ENCODE data around the gene PPP2R2B. TPM values are rescaled to one million over a fixed set of nuclear protein-coding genes. Genes with fewer than 3 reads are reported as not detected.

PPP2R2B gene
- total RNA-seq, 1 donor from 2014 or later, result 10.0 TPM

DNA sequence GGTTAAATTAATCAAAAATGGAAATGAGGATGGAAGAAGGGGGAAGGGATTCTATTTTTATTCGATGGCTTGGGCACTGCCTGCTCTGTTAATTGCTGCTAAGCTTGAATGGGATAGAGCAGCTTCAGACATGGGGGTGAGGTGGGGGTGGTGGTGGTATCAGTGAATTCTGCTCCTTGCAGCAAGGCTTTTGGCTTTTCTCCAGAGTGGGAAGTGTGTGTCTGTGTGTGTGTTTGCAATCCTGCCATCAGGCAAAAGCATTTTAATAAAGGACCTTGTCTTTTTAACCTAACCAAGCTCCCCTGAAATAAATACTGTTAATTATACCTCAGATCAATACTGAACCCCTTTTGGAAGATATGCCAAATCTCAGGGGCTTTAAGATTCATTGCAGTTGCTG is 251.6 kb downstream of the PPP2R2B start:
- H3K9me3 ChIP-seq, result no peaks in the 10 kb centered on the region
- H3K27me3 ChIP-seq, result no peaks in the 10 kb centered on the region
- no peaks in the 10 kb centered on the region for H3K4me1 ChIP-seq
- H3K36me3 ChIP-seq, result no peaks in the 10 kb centered on the region
- intact Hi-C loops (cut with DNase I), result no loop called here
- TF ChIP-seq, protein P1, sequence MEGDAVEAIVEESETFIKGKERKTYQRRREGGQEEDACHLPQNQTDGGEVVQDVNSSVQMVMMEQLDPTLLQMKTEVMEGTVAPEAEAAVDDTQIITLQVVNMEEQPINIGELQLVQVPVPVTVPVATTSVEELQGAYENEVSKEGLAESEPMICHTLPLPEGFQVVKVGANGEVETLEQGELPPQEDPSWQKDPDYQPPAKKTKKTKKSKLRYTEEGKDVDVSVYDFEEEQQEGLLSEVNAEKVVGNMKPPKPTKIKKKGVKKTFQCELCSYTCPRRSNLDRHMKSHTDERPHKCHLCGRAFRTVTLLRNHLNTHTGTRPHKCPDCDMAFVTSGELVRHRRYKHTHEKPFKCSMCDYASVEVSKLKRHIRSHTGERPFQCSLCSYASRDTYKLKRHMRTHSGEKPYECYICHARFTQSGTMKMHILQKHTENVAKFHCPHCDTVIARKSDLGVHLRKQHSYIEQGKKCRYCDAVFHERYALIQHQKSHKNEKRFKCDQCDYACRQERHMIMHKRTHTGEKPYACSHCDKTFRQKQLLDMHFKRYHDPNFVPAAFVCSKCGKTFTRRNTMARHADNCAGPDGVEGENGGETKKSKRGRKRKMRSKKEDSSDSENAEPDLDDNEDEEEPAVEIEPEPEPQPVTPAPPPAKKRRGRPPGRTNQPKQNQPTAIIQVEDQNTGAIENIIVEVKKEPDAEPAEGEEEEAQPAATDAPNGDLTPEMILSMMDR (IDR thresholded peaks at IDR 0.05), result no peak
- no peak for DNase-seq (ENCODE audit: low spot score in 2 of 2)
- no peak overlapping the region for H3K4me3 ChIP-seq
- H3K27ac ChIP-seq, result no peak overlapping the region

DNA sequence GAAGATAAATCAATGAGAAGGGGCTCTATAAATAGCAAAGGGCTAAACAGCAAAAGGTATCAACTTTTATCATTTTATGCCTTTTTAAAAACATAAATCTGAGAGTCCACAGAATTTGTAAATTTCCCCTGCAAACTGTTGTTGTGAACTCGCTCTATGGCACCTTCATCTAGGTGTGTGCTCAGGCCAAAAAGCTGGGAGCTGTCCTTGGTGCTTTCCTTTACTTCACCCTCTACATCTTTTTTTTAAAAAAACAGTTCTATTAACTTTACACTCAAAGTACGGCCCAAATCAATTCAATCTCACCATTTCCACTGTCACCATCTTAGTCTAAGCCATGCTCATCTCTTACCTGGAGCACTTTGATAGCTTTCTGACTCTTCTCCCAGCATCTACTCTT is 254.4 kb downstream of the PPP2R2B start:
- no peaks in the 10 kb centered on the region for H3K36me3 ChIP-seq
- no peak overlapping the region for H3K27ac ChIP-seq
- DNase-seq (ENCODE audit: low spot score in 2 of 2), result no peak
- no peaks in the 10 kb centered on the region for H3K9me3 ChIP-seq
- H3K4me3 ChIP-seq, result no peak overlapping the region
- TF ChIP-seq, protein P1 (IDR thresholded peaks at IDR 0.05), result no peak
- H3K27me3 ChIP-seq, result no peaks in the 10 kb centered on the region
- intact Hi-C loops (cut with DNase I), result no loop called here
- H3K4me1 ChIP-seq, result no peaks in the 10 kb centered on the region

DNA sequence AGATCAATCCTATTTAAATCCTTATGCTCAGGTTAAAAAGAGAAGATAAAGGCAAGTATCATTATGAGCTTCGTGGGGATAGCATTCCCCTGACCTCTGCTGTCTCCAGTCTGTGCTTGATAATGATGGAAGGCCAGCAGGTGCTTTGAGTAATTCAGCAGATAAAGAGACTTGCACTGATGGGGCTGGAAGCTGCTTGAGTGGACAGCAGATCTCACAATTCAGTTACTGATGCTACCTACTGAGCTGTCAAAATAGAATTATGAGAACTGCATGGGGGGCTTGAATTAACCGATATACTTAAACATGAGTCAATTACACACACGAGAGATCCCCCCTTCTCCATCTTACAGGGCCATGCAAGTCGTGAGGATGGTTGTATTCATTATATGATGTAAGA is 254.9 kb downstream of the PPP2R2B start:
- no peak for DNase-seq (ENCODE audit: low spot score in 2 of 2)
- no peak overlapping the region for H3K4me3 ChIP-seq
- H3K27ac ChIP-seq, result no peak overlapping the region
- TF ChIP-seq, protein P1 (IDR thresholded peaks at IDR 0.05), result no peak
- no peaks in the 10 kb centered on the region for H3K36me3 ChIP-seq
- intact Hi-C loops (cut with DNase I), result no loop called here
- H3K27me3 ChIP-seq, result no peaks in the 10 kb centered on the region
- H3K9me3 ChIP-seq, result no peaks in the 10 kb centered on the region
- H3K4me1 ChIP-seq, result no peaks in the 10 kb centered on the region

DNA sequence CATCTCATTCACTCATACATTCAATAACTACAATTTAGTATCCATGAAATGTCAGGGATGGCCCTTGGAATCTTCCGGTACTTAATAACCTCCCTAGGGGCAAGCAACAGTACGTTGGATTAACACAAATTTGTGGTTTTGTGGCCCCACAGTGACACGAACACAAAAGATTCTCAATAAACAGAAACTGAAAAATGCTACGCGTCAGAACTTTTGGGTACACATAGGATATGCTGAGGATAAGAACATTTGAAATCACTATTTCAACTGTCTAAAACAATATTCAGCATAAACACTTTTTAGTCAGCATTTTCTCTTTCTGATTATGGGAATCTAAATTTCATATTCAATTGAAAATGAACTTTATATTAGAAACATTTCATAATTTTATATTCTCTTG is 255.5 kb downstream of the PPP2R2B start:
- intact Hi-C loops (cut with DNase I), result no loop called here
- Histone ChIP-seq H3K36me3 (no peaks in the 10 kb centered on the region), H3K4me3 (no peak overlapping the region), H3K4me1 (no peaks in the 10 kb centered on the region), H3K27ac (no peak overlapping the region), H3K9me3 (no peaks in the 10 kb centered on the region), H3K27me3 (no peaks in the 10 kb centered on the region)
- DNase-seq (ENCODE audit: low spot score in 2 of 2), result no peak
- TF ChIP-seq, protein P1 (IDR thresholded peaks at IDR 0.05), result no peak

DNA sequence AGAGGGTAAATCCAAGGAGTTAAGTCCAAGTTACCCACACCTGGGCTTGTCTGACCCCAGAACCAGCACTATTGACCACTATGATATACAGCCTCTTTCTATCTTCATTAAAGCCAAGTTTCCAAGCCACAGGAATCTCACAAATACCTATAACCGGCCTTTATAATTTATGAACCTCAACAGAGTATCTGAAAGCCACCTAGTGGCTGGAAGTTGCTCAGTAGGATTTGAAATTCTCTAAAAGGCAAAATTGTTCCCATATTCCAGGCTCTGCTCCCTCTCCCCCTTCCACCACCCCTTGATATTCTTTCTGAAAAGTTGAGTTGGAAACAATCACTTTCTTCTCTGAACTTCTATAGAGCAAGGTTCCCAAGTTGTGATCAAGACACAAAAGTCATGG is 256.2 kb downstream of the PPP2R2B start:
- H3K4me1 ChIP-seq, result no peaks in the 10 kb centered on the region
- H3K4me3 ChIP-seq, result no peak overlapping the region
- intact Hi-C loops (cut with DNase I), result no loop called here
- no peak overlapping the region for H3K27ac ChIP-seq
- DNase-seq (ENCODE audit: low spot score in 2 of 2), result no peak
- H3K27me3 ChIP-seq, result no peaks in the 10 kb centered on the region
- TF ChIP-seq, protein P1 (IDR thresholded peaks at IDR 0.05), result no peak
- no peaks in the 10 kb centered on the region for H3K9me3 ChIP-seq
- no peaks in the 10 kb centered on the region for H3K36me3 ChIP-seq

DNA sequence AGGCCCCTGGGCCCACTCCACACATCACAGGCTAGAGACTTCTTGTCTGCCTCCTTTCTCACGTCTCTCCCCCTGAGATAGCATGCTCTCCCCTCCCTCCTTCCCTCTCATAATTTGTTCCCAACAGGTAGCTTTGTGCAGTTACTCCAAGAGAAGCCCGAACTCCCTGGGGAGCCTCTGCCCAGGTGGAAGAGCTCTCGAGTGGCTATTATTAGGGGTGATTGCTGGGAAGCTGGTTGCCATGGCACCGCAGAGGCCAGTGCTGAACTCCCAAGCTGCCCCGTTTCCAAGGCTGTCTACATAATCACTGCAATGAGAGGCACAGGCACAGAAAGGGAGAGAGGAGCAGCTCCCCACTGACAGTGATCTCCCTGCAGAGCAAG is 257.9 kb downstream of the PPP2R2B start:
- no peaks in the 10 kb centered on the region for H3K27me3 ChIP-seq
- peaks cover 0 to 11% of the 10 kb centered on the region in 2 donors for H3K9me3 ChIP-seq
- TF ChIP-seq, protein P1 (IDR thresholded peaks at IDR 0.05), result no peak
- no peak overlapping the region for H3K27ac ChIP-seq
- no peak overlapping the region for H3K4me3 ChIP-seq
- H3K36me3 ChIP-seq, result no peaks in the 10 kb centered on the region
- intact Hi-C loops (cut with DNase I), result no loop called here
- no peak for DNase-seq (ENCODE audit: low spot score in 2 of 2)
- no peaks in the 10 kb centered on the region for H3K4me1 ChIP-seq

All from ascending aorta (tissue), 2 donors.